K562 (cell line): ENCODE data around the gene ERC2. TPM values are rescaled to one million over a fixed set of nuclear protein-coding genes. Genes with fewer than 3 reads are reported as not detected.

Experiments used
- FOXK1 ChIP-seq: sonication (generic); formaldehyde crosslinking; IDR thresholded peaks from 2 replicates; pipeline ENCODE4 v1.8.0; 2022; ENCODE audit warnings: missing genetic modification reagents, mild to moderate bottlenecking, borderline replicate concordance
- RERE ChIP-seq: sonication (generic); formaldehyde crosslinking; IDR thresholded peaks from 2 replicates; pipeline ENCODE4 v1.8.0; 2023; ENCODE audit warnings: missing genetic modification reagents, mild to moderate bottlenecking, borderline replicate concordance
- RFX1 ChIP-seq: fragments of 450-650 bp; IDR thresholded peaks from 2 replicates; pipeline ENCODE4 v1.6.1; 2016; ENCODE audit warnings: mild to moderate bottlenecking, moderate library complexity
- SMC3 ChIP-seq: conservative IDR thresholded peaks from 2 replicates; pipeline ENCODE4 v1.6.1; 2011; ENCODE audit warnings: low read depth, low read length, improper control_type of control experiment; ENCODE audit not compliant: insufficient read depth
- polyA plus RNA-seq, 8 experiments: library from polyadenylated mRNA; depleted of rRNA in 4 of 8; stranded (reverse) in 5 of 8; unstranded in 3 of 8; fragments of >200 nt; fragmentation: Nextera tagmentation in 2 of 8; fragmentation: Illumina TruSeq in 1 of 8; extraction: Ambion mirVana in 2 of 8; extraction: Trizol in 1 of 8; gene quantifications; 2 replicates each; pipeline versions ENCODE4 v1.2.1 to v1.2.3, GENCODE V29; 2011 to 2014; ENCODE audit warnings: inconsistent platforms in 1 of 8, missing spikeins in 1 of 8
- total RNA-seq, 7 experiments: library from RNA; depleted of rRNA in 6 of 7; stranded (reverse); fragments of >200 nt in 6 of 7; fragmentation: Illumina TruSeq in 2 of 7; extraction: Trizol in 2 of 7; gene quantifications; 2 replicates each; pipeline versions ENCODE4 v1.2.1 to v1.2.3, GENCODE V29; 2011 to 2021; ENCODE audit warnings: low replicate concordance in 1 of 7
- TF ChIP-seq, protein P1 (sequence below): fragments of 250-450 bp; sonication (Bioruptor Pico); IDR thresholded peaks from 2 replicates; pipeline ENCODE4 v1.4.0; 2020; ENCODE audit warnings: mild to moderate bottlenecking, moderate library complexity, borderline replicate concordance

The ERC2 gene
- total and polyA plus RNA-seq, 9 of the 15 experiments (the other 6 are each of a cell fraction or from before 2014, with no cell fraction given) = 0.04 to 0.18 (median 0.07) TPM; not detected in 2

- no peak for TF ChIP-seq SMC3
- TF ChIP-seq RFX1 = no peak
- TF ChIP-seq, protein P1, sequence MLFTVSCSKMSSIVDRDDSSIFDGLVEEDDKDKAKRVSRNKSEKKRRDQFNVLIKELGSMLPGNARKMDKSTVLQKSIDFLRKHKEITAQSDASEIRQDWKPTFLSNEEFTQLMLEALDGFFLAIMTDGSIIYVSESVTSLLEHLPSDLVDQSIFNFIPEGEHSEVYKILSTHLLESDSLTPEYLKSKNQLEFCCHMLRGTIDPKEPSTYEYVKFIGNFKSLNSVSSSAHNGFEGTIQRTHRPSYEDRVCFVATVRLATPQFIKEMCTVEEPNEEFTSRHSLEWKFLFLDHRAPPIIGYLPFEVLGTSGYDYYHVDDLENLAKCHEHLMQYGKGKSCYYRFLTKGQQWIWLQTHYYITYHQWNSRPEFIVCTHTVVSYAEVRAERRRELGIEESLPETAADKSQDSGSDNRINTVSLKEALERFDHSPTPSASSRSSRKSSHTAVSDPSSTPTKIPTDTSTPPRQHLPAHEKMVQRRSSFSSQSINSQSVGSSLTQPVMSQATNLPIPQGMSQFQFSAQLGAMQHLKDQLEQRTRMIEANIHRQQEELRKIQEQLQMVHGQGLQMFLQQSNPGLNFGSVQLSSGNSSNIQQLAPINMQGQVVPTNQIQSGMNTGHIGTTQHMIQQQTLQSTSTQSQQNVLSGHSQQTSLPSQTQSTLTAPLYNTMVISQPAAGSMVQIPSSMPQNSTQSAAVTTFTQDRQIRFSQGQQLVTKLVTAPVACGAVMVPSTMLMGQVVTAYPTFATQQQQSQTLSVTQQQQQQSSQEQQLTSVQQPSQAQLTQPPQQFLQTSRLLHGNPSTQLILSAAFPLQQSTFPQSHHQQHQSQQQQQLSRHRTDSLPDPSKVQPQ (CRISPR knock-in tag) = no peak
- no peak for TF ChIP-seq FOXK1
- no peak for TF ChIP-seq RERE (CRISPR knock-in tag)
These were observed 910.7 kb downstream of the ERC2 start (continued) for GRCh38 chr3:55557549-55557948.
